WTC11 (cell line): ENCODE results near the gene ANO7.

Experiments
- ATF3 ChIP-seq: sonication (generic); formaldehyde crosslinking; conservative IDR thresholded peaks from 2 replicates; pipeline ENCODE4 v1.8.1; 2022; ENCODE audit warnings: mild to moderate bottlenecking, missing genetic modification reagents
- ELF4 ChIP-seq: sonication (generic); formaldehyde crosslinking; IDR thresholded peaks from 2 replicates; pipeline ENCODE4 v1.8.1; 2022; ENCODE audit warnings: low read depth, mild to moderate bottlenecking, moderate library complexity, missing genetic modification reagents
- TF ChIP-seq, protein P1 (sequence below): fragments of 250-450 bp; sonication (Bioruptor Pico); IDR thresholded peaks from 2 replicates; pipeline ENCODE4 v1.9.0; 2021; ENCODE audit warnings: moderate library complexity, mild to moderate bottlenecking, inconsistent platforms, borderline replicate concordance
- TF ChIP-seq, protein P2 (sequence below): fragments of 200-600 bp; IDR thresholded peaks from 2 replicates; pipeline ENCODE4 v1.8.0; 2022; ENCODE audit warnings: antibody characterized with exemption

DNA sequence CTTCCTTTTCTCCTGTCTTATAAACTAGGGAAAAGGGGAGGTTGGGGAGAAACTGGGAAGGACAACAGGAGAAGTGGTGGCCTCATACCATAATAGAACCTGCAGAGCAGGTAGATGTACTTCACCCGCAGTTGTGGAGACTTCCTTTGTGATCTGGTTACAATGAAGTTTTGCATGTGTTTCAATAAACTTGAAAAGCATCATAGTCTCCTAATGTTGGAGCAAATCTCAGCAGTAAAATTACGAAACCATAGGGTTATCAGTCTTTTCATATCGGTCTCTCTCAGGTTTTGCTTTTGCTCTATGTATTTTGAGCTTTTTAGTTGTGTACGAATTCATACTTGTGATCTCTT is 30.5 kb downstream of the ANO7 start:
- TF ChIP-seq, protein P1, sequence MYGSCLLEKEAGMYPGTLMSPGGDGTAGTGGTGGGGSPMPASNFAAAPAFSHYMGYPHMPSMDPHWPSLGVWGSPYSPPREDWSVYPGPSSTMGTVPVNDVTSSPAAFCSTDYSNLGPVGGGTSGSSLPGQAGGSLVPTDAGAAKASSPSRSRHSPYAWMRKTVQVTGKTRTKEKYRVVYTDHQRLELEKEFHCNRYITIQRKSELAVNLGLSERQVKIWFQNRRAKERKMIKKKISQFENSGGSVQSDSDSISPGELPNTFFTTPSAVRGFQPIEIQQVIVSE (CRISPR knock-in tag), result no peak
- TF ChIP-seq ATF3 (CRISPR knock-in tag) (no peak), ELF4 (CRISPR knock-in tag) (no peak)
- TF ChIP-seq, protein P2, sequence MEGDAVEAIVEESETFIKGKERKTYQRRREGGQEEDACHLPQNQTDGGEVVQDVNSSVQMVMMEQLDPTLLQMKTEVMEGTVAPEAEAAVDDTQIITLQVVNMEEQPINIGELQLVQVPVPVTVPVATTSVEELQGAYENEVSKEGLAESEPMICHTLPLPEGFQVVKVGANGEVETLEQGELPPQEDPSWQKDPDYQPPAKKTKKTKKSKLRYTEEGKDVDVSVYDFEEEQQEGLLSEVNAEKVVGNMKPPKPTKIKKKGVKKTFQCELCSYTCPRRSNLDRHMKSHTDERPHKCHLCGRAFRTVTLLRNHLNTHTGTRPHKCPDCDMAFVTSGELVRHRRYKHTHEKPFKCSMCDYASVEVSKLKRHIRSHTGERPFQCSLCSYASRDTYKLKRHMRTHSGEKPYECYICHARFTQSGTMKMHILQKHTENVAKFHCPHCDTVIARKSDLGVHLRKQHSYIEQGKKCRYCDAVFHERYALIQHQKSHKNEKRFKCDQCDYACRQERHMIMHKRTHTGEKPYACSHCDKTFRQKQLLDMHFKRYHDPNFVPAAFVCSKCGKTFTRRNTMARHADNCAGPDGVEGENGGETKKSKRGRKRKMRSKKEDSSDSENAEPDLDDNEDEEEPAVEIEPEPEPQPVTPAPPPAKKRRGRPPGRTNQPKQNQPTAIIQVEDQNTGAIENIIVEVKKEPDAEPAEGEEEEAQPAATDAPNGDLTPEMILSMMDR, result no peak
